CD4-positive, alpha-beta T cell treated with Interleukin-10 for 1 hour (primary cell): ENCODE data around the gene FCRLA.
"Not testable (repeated sequence)": the region's sequence is repeated elsewhere in the genome, so short reads cannot be mapped to it uniquely, and the experiment has no call there.

Experiments
- DNase-seq: peaks from one replicate; pipeline ENCODE4 v3.0.0-alpha.2; 2020

The FCRLA gene

GRCh38 chr1:161706113-161706481 is 932 bp upstream of the FCRLA start:
- DNase-seq: no peak

GRCh38 chr1:161707503-161707902 is 474 bp downstream of the FCRLA start:
- DNase-seq: no peak

- DNase-seq: no peak
These were observed 2.3 kb downstream of the FCRLA start for GRCh38 chr1:161709373-161709772.

GRCh38 chr1:161710560-161710959 is 3.5 kb downstream of the FCRLA start:
- DNase-seq: no peak

GRCh38 chr1:161718559-161719324 is 11.7 kb downstream of the FCRLA start:
- DNase-seq: no peak

GRCh38 chr1:161719325-161719611 is 12.2 kb downstream of the FCRLA start:
- no peak for DNase-seq

- no peak for DNase-seq
These were observed 13.4 kb downstream of the FCRLA start for GRCh38 chr1:161720422-161720821.

- no peak for DNase-seq
These were observed 14.1 kb downstream of the FCRLA start, which contains the start of gene FCRLB for GRCh38 chr1:161720956-161721737. Gene FCRLB, plus strand, starts transcription at chr1:161721544. Its CDS starts 1,129 bp downstream, at chr1:161722673.

GRCh38 chr1:161721738-161722343 is 14.8 kb downstream of the FCRLA start:
- no peak for DNase-seq

GRCh38 chr1:161722406-161722805 is 15.4 kb downstream of the FCRLA start:
- DNase-seq: no peak

GRCh38 chr1:161723459-161724141 is 16.6 kb downstream of the FCRLA start:
- DNase-seq: no peak

GRCh38 chr1:161725258-161725907 is 18.4 kb downstream of the FCRLA start:
- not testable (repeated sequence) for DNase-seq

GRCh38 chr1:161725908-161726472 is 19.0 kb downstream of the FCRLA start:
- DNase-seq: peak; percentile 32

- DNase-seq: peak; percentile 78
These were observed 19.6 kb downstream of the FCRLA start for GRCh38 chr1:161726473-161727255.

GRCh38 chr1:161727256-161727924 is 20.4 kb downstream of the FCRLA start:
- peak; percentile 64 for DNase-seq

- DNase-seq: no peak
These were observed 21.6 kb downstream of the FCRLA start for GRCh38 chr1:161728376-161729226.

- peak; percentile 22 for DNase-seq
These were observed 23.1 kb downstream of the FCRLA start for GRCh38 chr1:161730050-161730564.

- DNase-seq: no peak
These were observed 24.2 kb downstream of the FCRLA start for GRCh38 chr1:161731241-161731640.

- no peak for DNase-seq
These were observed 25.1 kb downstream of the FCRLA start for GRCh38 chr1:161731981-161732718.
